Mesendoderm (in vitro differentiated cells): ENCODE results near the gene SUN1.
A peak's percentile ranks its signal among the peaks of the same experiment; 100 is the strongest.

ENCODE experiments used
- DNase-seq: peaks from one replicate; pipeline ENCODE4 v3.0.0; 2013
- H2AK5ac ChIP-seq: 2 replicates; pipeline ENCODE4 v1.6.1; 2013; ENCODE audit warnings: low read length, inconsistent platforms
- H2BK120ac ChIP-seq: 2 replicates; pipeline ENCODE4 v1.6.1; 2013; ENCODE audit warnings: low read depth, mild to moderate bottlenecking, low read length, moderate library complexity, mixed read lengths
- H2BK15ac ChIP-seq: replicated peaks from 2 replicates; pipeline ENCODE4 v1.6.1; 2013; ENCODE audit warnings: low read depth, mild to moderate bottlenecking, moderate library complexity
- H2BK5ac ChIP-seq: 2 replicates; pipeline ENCODE4 v1.6.1; 2013; ENCODE audit warnings: low read length, inconsistent platforms
- H3K18ac ChIP-seq: 2 replicates; pipeline ENCODE4 v1.6.1; 2013; ENCODE audit warnings: mild to moderate bottlenecking, low read length, mixed read lengths
- H3K23ac ChIP-seq: one replicate; pipeline ENCODE4 v1.6.1; 2013; ENCODE audit warnings: low read length
- H3K27ac ChIP-seq: 2 replicates; pipeline ENCODE4 v1.5.1; 2013; ENCODE audit warnings: low read depth, mild to moderate bottlenecking, inconsistent platforms, low read length, moderate library complexity
- H3K27me3 ChIP-seq: 2 replicates; pipeline ENCODE4 v1.6.1; 2013; ENCODE audit warnings: low read length, control low read depth, mild to moderate bottlenecking, inconsistent platforms; ENCODE audit not compliant: insufficient read depth, poor library complexity
- H3K36me3 ChIP-seq: 2 replicates; pipeline ENCODE4 v1.6.1; 2013; ENCODE audit warnings: low read length, inconsistent platforms; ENCODE audit not compliant: control insufficient read depth, insufficient read depth
- H3K4ac ChIP-seq: one replicate; pipeline ENCODE4 v1.6.1; 2013; ENCODE audit warnings: low read depth, mild to moderate bottlenecking, low read length, moderate library complexity
- H3K4me1 ChIP-seq: 2 replicates; pipeline ENCODE4 v1.6.1; 2013; ENCODE audit warnings: low read depth, low read length, inconsistent platforms; ENCODE audit not compliant: control insufficient read depth
- H3K4me2 ChIP-seq: 2 replicates; pipeline ENCODE4 v1.6.1; 2013; ENCODE audit warnings: low read length
- H3K4me3 ChIP-seq: 2 replicates; pipeline ENCODE4 v1.5.1; 2013; ENCODE audit warnings: mild to moderate bottlenecking, low read length
- H3K56ac ChIP-seq: one replicate; pipeline ENCODE4 v1.6.1; 2013; ENCODE audit warnings: low read length
- H3K79me1 ChIP-seq: 2 replicates; pipeline ENCODE4 v1.6.1; 2013; ENCODE audit warnings: low read length, inconsistent platforms
- H3K79me2 ChIP-seq: 2 replicates; pipeline ENCODE4 v1.6.1; 2013; ENCODE audit warnings: mild to moderate bottlenecking, low read length; ENCODE audit not compliant: control insufficient read depth, insufficient read depth
- H3K9ac ChIP-seq: 2 replicates; pipeline ENCODE4 v1.6.1; 2013; ENCODE audit warnings: low read length, inconsistent platforms
- H4K5ac ChIP-seq: one replicate; pipeline ENCODE4 v1.6.1; 2013; ENCODE audit warnings: low read length
- H4K8ac ChIP-seq: one replicate; pipeline ENCODE4 v1.6.1; 2013; ENCODE audit warnings: low read depth, mild to moderate bottlenecking, control low read depth, low read length, moderate library complexity
- WGBS: extraction: QIAGEN DNeasy Blood & Tissue Kit; methylation state at CpG from one replicate; pipeline ENCODE4 v1.1.7; 2013; ENCODE audit warnings: low lambda C conversion rate, missing lambda C conversion rate; ENCODE audit not compliant: insufficient coverage; ENCODE audit errors: extremely low coverage; 5-methylcytosine and 5-hydroxymethylcytosine counted together

The SUN1 gene

GRCh38 chr7:826230-826917 is 5.9 kb upstream of the SUN1 start:
- Histone ChIP-seq H2BK5ac (no peak overlapping the region), H3K27me3 (no peaks in the 10 kb centered on the region), H3K18ac (no peak overlapping the region), H3K4me3 (no peak overlapping the region), H4K8ac (no peak overlapping the region), H2AK5ac (no peak overlapping the region), H2BK120ac (no peak overlapping the region), H3K4me1 (peaks cover 2% of the 10 kb centered on the region), H3K79me2 (peaks cover 73% of the 10 kb centered on the region), H3K36me3 (no peaks in the 10 kb centered on the region), H3K23ac (peak overlapping the region; percentile 56), H3K79me1 (peaks cover 37% of the 10 kb centered on the region), H3K27ac (no peak overlapping the region), H2BK15ac (no peak overlapping the region), H3K4me2 (no peak overlapping the region), H4K5ac (no peak overlapping the region), H3K56ac (peak overlapping the region; percentile 47), H3K9ac (no peak overlapping the region), H3K4ac (no peak overlapping the region)
- DNase-seq, result no peak
- no CpG with 5 or more reads among the region's 29 CpGs for WGBS

GRCh38 chr7:828793-829561 is 3.3 kb upstream of the SUN1 start:
- Histone ChIP-seq H2AK5ac (no peak overlapping the region), H4K5ac (no peak overlapping the region), H4K8ac (no peak overlapping the region), H3K79me2 (peaks cover 65% of the 10 kb centered on the region), H3K4me3 (no peak overlapping the region), H3K18ac (no peak overlapping the region), H3K27ac (no peak overlapping the region), H3K9ac (no peak overlapping the region), H3K4ac (no peak overlapping the region), H2BK15ac (no peak overlapping the region), H2BK120ac (no peak overlapping the region), H3K56ac (no peak overlapping the region), H3K36me3 (no peaks in the 10 kb centered on the region), H3K4me1 (peaks cover 2% of the 10 kb centered on the region), H3K23ac (peak overlapping the region; percentile 3), H3K27me3 (no peaks in the 10 kb centered on the region), H2BK5ac (no peak overlapping the region), H3K4me2 (no peak overlapping the region), H3K79me1 (peaks cover 28% of the 10 kb centered on the region)
- no peak for DNase-seq
- WGBS, result no CpG with 5 or more reads among the region's 14 CpGs

- Histone ChIP-seq H3K4me1 (peaks cover 2% of the 10 kb centered on the region), H4K5ac (no peak overlapping the region), H2AK5ac (no peak overlapping the region), H3K79me1 (peaks cover 21% of the 10 kb centered on the region), H3K18ac (no peak overlapping the region), H3K56ac (no peak overlapping the region), H2BK120ac (no peak overlapping the region), H3K9ac (no peak overlapping the region), H4K8ac (no peak overlapping the region), H3K4me3 (no peak overlapping the region), H2BK15ac (no peak overlapping the region), H3K4me2 (no peak overlapping the region), H3K27me3 (no peaks in the 10 kb centered on the region), H3K4ac (no peak overlapping the region), H3K27ac (no peak overlapping the region), H3K79me2 (peaks cover 62% of the 10 kb centered on the region), H3K23ac (no peak overlapping the region), H2BK5ac (no peak overlapping the region), H3K36me3 (no peaks in the 10 kb centered on the region)
- 100% methylated on average over 1 of the region's 12 CpGs for WGBS
- DNase-seq, result no peak
These were observed 2.2 kb upstream of the SUN1 start for GRCh38 chr7:830069-830468.

- DNase-seq, result peak; percentile 55
- Histone ChIP-seq H2BK15ac (no peak overlapping the region), H3K4me3 (no peak overlapping the region), H3K36me3 (peaks cover 2% of the 10 kb centered on the region), H3K4ac (no peak overlapping the region), H3K27me3 (no peaks in the 10 kb centered on the region), H3K18ac (no peak overlapping the region), H3K79me1 (peaks cover 23% of the 10 kb centered on the region), H3K9ac (no peak overlapping the region), H3K27ac (no peak overlapping the region), H3K4me2 (no peak overlapping the region), H3K23ac (no peak overlapping the region), H3K4me1 (no peaks in the 10 kb centered on the region), H4K8ac (no peak overlapping the region), H2BK5ac (no peak overlapping the region), H3K56ac (no peak overlapping the region), H2AK5ac (no peak overlapping the region), H2BK120ac (no peak overlapping the region), H4K5ac (no peak overlapping the region), H3K79me2 (peaks cover 63% of the 10 kb centered on the region)
- WGBS, result no CpG with 5 or more reads among the region's 7 CpGs
These were observed 595 bp upstream of the SUN1 start for GRCh38 chr7:831596-832166.

- no peak overlapping the region for H2AK5ac ChIP-seq
- H2BK120ac ChIP-seq, result no peak overlapping the region
- H3K36me3 ChIP-seq, result peaks cover 5% of the 10 kb centered on the region
- H2BK15ac ChIP-seq, result no peak overlapping the region
- H4K8ac ChIP-seq, result no peak overlapping the region
- H3K79me2 ChIP-seq, result peaks cover 66% of the 10 kb centered on the region
- H3K4me2 ChIP-seq, result no peak overlapping the region
- no peaks in the 10 kb centered on the region for H3K27me3 ChIP-seq
- DNase-seq, result no peak
- WGBS, result no CpG with 5 or more reads among the region's 15 CpGs
- H3K18ac ChIP-seq, result no peak overlapping the region
- H3K9ac ChIP-seq, result no peak overlapping the region
- no peak overlapping the region for H4K5ac ChIP-seq
- no peaks in the 10 kb centered on the region for H3K4me1 ChIP-seq
- no peak overlapping the region for H3K27ac ChIP-seq
- no peak overlapping the region for H3K4me3 ChIP-seq
- H2BK5ac ChIP-seq, result no peak overlapping the region
- H3K4ac ChIP-seq, result no peak overlapping the region
- H3K79me1 ChIP-seq, result peaks cover 31% of the 10 kb centered on the region
- H3K23ac ChIP-seq, result no peak overlapping the region
- no peak overlapping the region for H3K56ac ChIP-seq
These were observed 720 bp downstream of the SUN1 start for GRCh38 chr7:832968-833424.
